GM18909 (cell line): Measurements from ENCODE around the gene TSGA10.

Source experiments
- ATAC-seq: cut with Tn5 transposase; IDR thresholded peaks from one replicate; pipeline ENCODE4 v1.9.1; 2021; ENCODE audit warnings: mild to moderate bottlenecking; ENCODE audit not compliant: unreplicated experiment, poor library complexity

TSGA10 gene

GRCh38 chr2:98952966-98953365, 201.8 kb downstream of the TSGA10 start:
- ATAC-seq, result no peak

GRCh38 chr2:98948956-98949739, 205.6 kb downstream of the TSGA10 start:
- no peak for ATAC-seq

- no peak for ATAC-seq
Measured at GRCh38 chr2:98947554-98947953, 207.2 kb downstream of the TSGA10 start.
